Sigmoid colon (tissue), 4 donors: ENCODE data around the gene COLEC11.

Experiments
- CTCF ChIP-seq, 4 experiments: fragments of 450-650 bp in 3 of 4; fragments of 200-600 bp in 1 of 4; IDR thresholded peaks; one replicate each; pipeline ENCODE4 v1.5.1; 2016 to 2019; ENCODE audit warnings: antibody characterized with exemption in 4 of 4, mild to moderate bottlenecking in 3 of 4, moderate library complexity in 2 of 4
- EP300 ChIP-seq, 4 donors: sonication (generic); formaldehyde crosslinking; IDR thresholded peaks; one replicate each; pipeline ENCODE4 v1.6.1; 2017; ENCODE audit warnings: antibody characterized with exemption in 4 of 4
- POLR2A ChIP-seq, 2 donors: fragments of 450-650 bp; IDR thresholded peaks; one replicate each; pipeline ENCODE4 v1.6.1; 2016; ENCODE audit warnings: antibody characterized with exemption in 2 of 2, mild to moderate bottlenecking in 2 of 2, moderate library complexity in 2 of 2

- no peak for TF ChIP-seq CTCF (IDR thresholded peaks at IDR 0.05)
- TF ChIP-seq POLR2A (IDR thresholded peaks at IDR 0.05) = no peak
- no peak for TF ChIP-seq EP300 (IDR thresholded peaks at IDR 0.05)
Measured at GRCh38 chr2:3595404-3595803, 492 bp downstream of the COLEC11 start.
